K562 (cell line): Measurements from ENCODE around the gene ENDOV. TPM values are rescaled to one million over a fixed set of nuclear protein-coding genes. Genes with fewer than 3 reads are reported as not detected.

Source experiments
- ATAC-seq: fragments of 200-7000 bp; cut with Tn5 transposase; 3 replicates; pipeline ENCODE4 v1.9.1; 2020; ENCODE audit warnings: moderate library complexity
- BruUV-seq: library from RNA; stranded (reverse); fragments of 400-500 nt; replicated peaks from 2 replicates; lab custom pipeline; 2021; lab: Mats Ljungman, UMichigan
- CTCF ChIA-PET: fragments of 300-600 bp; formaldehyde crosslinking; extraction: SDS; loops from one replicate; lab custom pipeline; 2021; ENCODE audit warnings: low intra/inter-chr PET ratio; lab: Yijun Ruan, JAX
- POLR2A ChIA-PET: fragments of 300-600, 350-650 bp; sonication (Branson Sonifier 250); formaldehyde crosslinking; extraction: SDS; loops from one replicate; lab custom pipeline; 2021; ENCODE audit warnings: antibody characterized with exemption, inconsistent platforms; lab: Yijun Ruan, JAX
- DNase-seq, 4 experiments: peaks; one replicate each; pipeline versions ENCODE4 v3.0.0 to v3.0.0-alpha.2; 2011 to 2018; ENCODE audit warnings: low spot score in 3 of 4, mixed read lengths in 3 of 4; ENCODE audit errors: extremely low read depth in 1 of 4
- FAIRE-seq: peaks from 2 replicates; lab custom pipeline; 2011; peaks lifted over from hg19 to GRCh38; lab: Jason Lieb, UNC
- H2AFZ ChIP-seq: 2 replicates; pipeline ENCODE4 v1.6.0; 2011; ENCODE audit warnings: low read depth, low read length, control low read depth, inconsistent platforms
- H3K27ac ChIP-seq: fragments of 200-600 bp; 3 replicates; pipeline ENCODE4 v1.8.0; 2011; ENCODE audit warnings: low read depth, mild to moderate bottlenecking, control low read depth, inconsistent platforms, low read length, moderate library complexity, mixed read lengths; ENCODE audit errors: extremely low read depth
- H3K27me3 ChIP-seq, 2 experiments: fragments of 300-600 bp in 1 of 2; 2 replicates in 1 of 2; 3 replicates in 1 of 2; pipeline versions ENCODE4 v1.6.0 to v1.8.0; 2011; ENCODE audit warnings: inconsistent platforms in 2 of 2, low read length in 2 of 2, mild to moderate bottlenecking in 1 of 2, mixed read lengths in 1 of 2, moderate library complexity in 1 of 2; ENCODE audit not compliant: control insufficient read depth in 2 of 2, insufficient read depth in 2 of 2
- H3K36me3 ChIP-seq: fragments of 300-600 bp; 3 replicates; pipeline ENCODE4 v1.8.0; 2011; ENCODE audit warnings: mild to moderate bottlenecking, low read length, inconsistent platforms; ENCODE audit not compliant: control insufficient read depth, insufficient read depth
- H3K4me1 ChIP-seq, 2 experiments: fragments of 200-600 bp in 1 of 2; replicated peaks in 1 of 2; 2 replicates in 1 of 2; 3 replicates in 1 of 2; pipeline versions ENCODE4 v1.5.1 to v1.8.0; 2011; ENCODE audit warnings: inconsistent platforms in 2 of 2, low read length in 2 of 2, mild to moderate bottlenecking in 1 of 2, mixed read lengths in 1 of 2, moderate library complexity in 1 of 2; ENCODE audit not compliant: control insufficient read depth in 2 of 2, insufficient read depth in 2 of 2
- H3K4me2 ChIP-seq: 2 replicates; pipeline ENCODE4 v1.6.1; 2011; ENCODE audit warnings: low read length, control low read depth, inconsistent platforms, mixed read lengths; ENCODE audit not compliant: insufficient read depth
- H3K4me3 ChIP-seq: fragments of 200-600 bp; sonication (generic), shearing (Covaris generic); 2 replicates; pipeline ENCODE4 v1.5.1; 2016; ENCODE audit warnings: control low read depth, inconsistent platforms
- H3K79me2 ChIP-seq: fragments of 200-600 bp; 3 replicates; pipeline ENCODE4 v1.8.0; 2011; ENCODE audit warnings: low read length, inconsistent platforms; ENCODE audit not compliant: control insufficient read depth, insufficient read depth
- H3K9ac ChIP-seq, 2 experiments: 2 replicates each; pipeline versions ENCODE4 v1.6.0 to v1.6.1; 2011; ENCODE audit warnings: low read depth in 2 of 2, low read length in 2 of 2, control low read depth in 1 of 2, inconsistent platforms in 1 of 2, mild to moderate bottlenecking in 1 of 2, mixed read lengths in 1 of 2; ENCODE audit not compliant: insufficient read depth in 1 of 2
- H3K9me1 ChIP-seq: one replicate; pipeline ENCODE4 v1.6.0; 2011; ENCODE audit warnings: inconsistent platforms, mild to moderate bottlenecking, low read length, moderate library complexity; ENCODE audit not compliant: control insufficient read depth, insufficient read depth
- H3K9me3 ChIP-seq: replicated peaks from 2 replicates; pipeline ENCODE4 v1.5.1; 2011; ENCODE audit warnings: low read depth, low read length, inconsistent platforms; ENCODE audit not compliant: control insufficient read depth, insufficient read depth
- H4K20me1 ChIP-seq: replicated peaks from 2 replicates; pipeline ENCODE4 v1.6.1; 2011; ENCODE audit warnings: low read length, inconsistent platforms, mixed read lengths; ENCODE audit not compliant: control insufficient read depth, insufficient read depth
- ZNF184 ChIP-seq: sonication (generic); formaldehyde crosslinking; IDR thresholded peaks from 2 replicates; pipeline ENCODE4 v1.5.0; 2020; ENCODE audit warnings: missing genetic modification reagents
- WGBS: fragments of 100-300 bp; shearing (Covaris generic); methylation state at CpG from one replicate; pipeline ENCODE4 v1.1.6; 2016; ENCODE audit warnings: low coverage, mixed read lengths; ENCODE audit not compliant: insufficient coverage; ENCODE audit errors: missing lambda C conversion rate; 5-methylcytosine and 5-hydroxymethylcytosine counted together
- in situ Hi-C: fragments of 300-500 bp; cut with MboI; formaldehyde crosslinking; loops from 4 replicates; pipeline ENCODE4 v1.15.0; 2018; ENCODE audit warnings: inconsistent platforms, mixed read lengths
- intact Hi-C: fragments of 100-400 bp; cut with micrococcal nuclease; formaldehyde crosslinking; loops from 2 replicates; pipeline ENCODE4 v1.14.2; 2022
- polyA plus RNA-seq, 8 experiments: library from polyadenylated mRNA; depleted of rRNA in 4 of 8; stranded (reverse) in 5 of 8; unstranded in 3 of 8; fragments of >200 nt; fragmentation: Nextera tagmentation in 2 of 8; fragmentation: Illumina TruSeq in 1 of 8; extraction: Ambion mirVana in 2 of 8; extraction: Trizol in 1 of 8; gene quantifications; 2 replicates each; pipeline versions ENCODE4 v1.2.1 to v1.2.3, GENCODE V29; 2011 to 2014; ENCODE audit warnings: inconsistent platforms in 1 of 8, missing spikeins in 1 of 8
- total RNA-seq, 7 experiments: library from RNA; depleted of rRNA in 6 of 7; stranded (reverse); fragments of >200 nt in 6 of 7; fragmentation: Illumina TruSeq in 2 of 7; extraction: Trizol in 2 of 7; gene quantifications; 2 replicates each; pipeline versions ENCODE4 v1.2.1 to v1.2.3, GENCODE V29; 2011 to 2021; ENCODE audit warnings: low replicate concordance in 1 of 7
- TF ChIP-seq, protein P1 (sequence below): sonication (generic); formaldehyde crosslinking; IDR thresholded peaks from 2 replicates; pipeline ENCODE4 v1.8.1; 2023; ENCODE audit warnings: mild to moderate bottlenecking, missing genetic modification reagents
- TF ChIP-seq, protein P2 (sequence below), 3 experiments: IDR thresholded peaks in 2 of 3; conservative IDR thresholded peaks in 1 of 3; 2 replicates each; pipeline ENCODE4 v1.5.1; 2011 to 2012; ENCODE audit warnings: low read length in 3 of 3, mild to moderate bottlenecking in 3 of 3, control low read depth in 2 of 3, improper control_type of control experiment in 1 of 3, inconsistent platforms in 1 of 3, low read depth in 1 of 3, mixed read lengths in 1 of 3, moderate library complexity in 1 of 3; ENCODE audit not compliant: insufficient read depth in 2 of 3

The ENDOV gene
- total and polyA plus RNA-seq, 9 of the 15 experiments (the other 6 are each of a cell fraction or from before 2014, with no cell fraction given), result 1.2 to 8.2 (median 3.7) TPM

DNA sequence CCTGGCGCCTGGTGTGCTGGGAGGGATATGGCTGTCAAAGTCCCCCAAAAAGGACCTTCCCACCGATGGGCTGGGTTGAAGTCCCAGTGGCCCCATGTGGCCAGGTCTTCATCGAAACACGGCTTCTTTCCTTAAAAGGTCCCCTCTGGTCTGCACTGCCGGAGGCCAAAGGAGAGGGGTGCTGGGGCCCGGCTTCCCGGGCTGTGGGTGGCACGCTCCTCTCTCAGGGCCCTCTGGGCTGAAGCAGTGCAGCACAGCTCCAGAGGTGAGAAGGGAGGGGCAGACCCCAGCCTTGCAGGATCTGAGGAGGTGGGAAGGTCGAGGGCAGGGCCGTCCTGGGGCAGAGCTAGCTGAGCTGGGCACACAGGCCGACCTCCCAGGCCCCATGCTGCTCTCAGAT is 54.7 kb downstream of the ENDOV start (continued):
- TF ChIP-seq, protein P1, sequence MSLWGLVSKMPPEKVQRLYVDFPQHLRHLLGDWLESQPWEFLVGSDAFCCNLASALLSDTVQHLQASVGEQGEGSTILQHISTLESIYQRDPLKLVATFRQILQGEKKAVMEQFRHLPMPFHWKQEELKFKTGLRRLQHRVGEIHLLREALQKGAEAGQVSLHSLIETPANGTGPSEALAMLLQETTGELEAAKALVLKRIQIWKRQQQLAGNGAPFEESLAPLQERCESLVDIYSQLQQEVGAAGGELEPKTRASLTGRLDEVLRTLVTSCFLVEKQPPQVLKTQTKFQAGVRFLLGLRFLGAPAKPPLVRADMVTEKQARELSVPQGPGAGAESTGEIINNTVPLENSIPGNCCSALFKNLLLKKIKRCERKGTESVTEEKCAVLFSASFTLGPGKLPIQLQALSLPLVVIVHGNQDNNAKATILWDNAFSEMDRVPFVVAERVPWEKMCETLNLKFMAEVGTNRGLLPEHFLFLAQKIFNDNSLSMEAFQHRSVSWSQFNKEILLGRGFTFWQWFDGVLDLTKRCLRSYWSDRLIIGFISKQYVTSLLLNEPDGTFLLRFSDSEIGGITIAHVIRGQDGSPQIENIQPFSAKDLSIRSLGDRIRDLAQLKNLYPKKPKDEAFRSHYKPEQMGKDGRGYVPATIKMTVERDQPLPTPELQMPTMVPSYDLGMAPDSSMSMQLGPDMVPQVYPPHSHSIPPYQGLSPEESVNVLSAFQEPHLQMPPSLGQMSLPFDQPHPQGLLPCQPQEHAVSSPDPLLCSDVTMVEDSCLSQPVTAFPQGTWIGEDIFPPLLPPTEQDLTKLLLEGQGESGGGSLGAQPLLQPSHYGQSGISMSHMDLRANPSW (CRISPR knock-in tag), result no peak

DNA sequence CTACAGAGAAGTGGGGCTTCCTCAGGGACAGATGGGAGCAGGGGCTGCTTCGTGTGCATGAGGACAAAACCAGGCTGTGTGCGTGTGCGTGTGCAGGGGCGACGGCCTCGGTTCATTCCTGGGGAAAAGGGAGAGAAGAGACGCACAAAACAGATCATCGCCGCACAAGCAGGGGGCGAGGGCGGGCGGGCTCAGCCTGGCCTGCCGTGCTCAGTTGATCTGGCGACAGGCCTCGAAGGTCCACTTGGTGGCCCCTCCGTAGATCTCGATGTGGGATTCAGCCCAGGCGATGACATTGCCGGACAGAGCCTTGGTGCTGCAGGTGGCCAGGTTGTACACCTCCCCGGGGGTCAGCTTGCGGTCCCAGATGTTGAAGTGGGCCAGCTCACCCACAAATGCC is 55.6 kb downstream of the ENDOV start:
- FAIRE-seq, result no peak

More for the DNA sequence above, 55.6 kb downstream of the ENDOV start:
- TF ChIP-seq, protein P2, sequence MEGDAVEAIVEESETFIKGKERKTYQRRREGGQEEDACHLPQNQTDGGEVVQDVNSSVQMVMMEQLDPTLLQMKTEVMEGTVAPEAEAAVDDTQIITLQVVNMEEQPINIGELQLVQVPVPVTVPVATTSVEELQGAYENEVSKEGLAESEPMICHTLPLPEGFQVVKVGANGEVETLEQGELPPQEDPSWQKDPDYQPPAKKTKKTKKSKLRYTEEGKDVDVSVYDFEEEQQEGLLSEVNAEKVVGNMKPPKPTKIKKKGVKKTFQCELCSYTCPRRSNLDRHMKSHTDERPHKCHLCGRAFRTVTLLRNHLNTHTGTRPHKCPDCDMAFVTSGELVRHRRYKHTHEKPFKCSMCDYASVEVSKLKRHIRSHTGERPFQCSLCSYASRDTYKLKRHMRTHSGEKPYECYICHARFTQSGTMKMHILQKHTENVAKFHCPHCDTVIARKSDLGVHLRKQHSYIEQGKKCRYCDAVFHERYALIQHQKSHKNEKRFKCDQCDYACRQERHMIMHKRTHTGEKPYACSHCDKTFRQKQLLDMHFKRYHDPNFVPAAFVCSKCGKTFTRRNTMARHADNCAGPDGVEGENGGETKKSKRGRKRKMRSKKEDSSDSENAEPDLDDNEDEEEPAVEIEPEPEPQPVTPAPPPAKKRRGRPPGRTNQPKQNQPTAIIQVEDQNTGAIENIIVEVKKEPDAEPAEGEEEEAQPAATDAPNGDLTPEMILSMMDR (IDR thresholded peaks at IDR 0.05 in 2 of 3, conservative IDR thresholded peaks at IDR 0.05 in 1 of 3; ENCODE audit: insufficient read depth in 2 of 3, low read depth in 1 of 3, low read length in 3 of 3), result 0 out of 6 replicates have a peak, but pooled peaks of 1 of the 3 experiments have one; percentile 6
- no peak for TF ChIP-seq ZNF184
- H3K4me2 ChIP-seq, result no peak overlapping the region
- DNase-seq (no peak), ATAC-seq (no peak; the same call in 2 of the 3 replicates)
- peaks cover 68 to 90% of the 10 kb centered on the region in 2 experiments; a peak in 4 of 5 replicates for H3K27me3 ChIP-seq
- POLR2A ChIA-PET, result interaction anchor here (1.4 kb wide), 1 partner anchor 16 kb away, joined by 4 read pairs; no protein-coding TSS in a partner anchor
- no peaks in the 10 kb centered on the region for H3K9me3 ChIP-seq
- WGBS, result 10% methylated on average over 10 of the region's 21 CpGs
- H4K20me1 ChIP-seq, result peaks cover 42% of the 10 kb centered on the region
- no peaks in the 10 kb centered on the region for H3K79me2 ChIP-seq
- intact Hi-C loops, result no loop called here
- no peak overlapping the region for H2AFZ ChIP-seq
- peaks cover 0 to 15% of the 10 kb centered on the region in 2 experiments; a peak in 2 of 5 replicates for H3K4me1 ChIP-seq
- no peaks in the 10 kb centered on the region for H3K9me1 ChIP-seq
- H3K36me3 ChIP-seq, result no peaks in the 10 kb centered on the region
- no peak overlapping the region for H3K9ac ChIP-seq
- no peak overlapping the region for H3K4me3 ChIP-seq
- in situ Hi-C loops, result no loop called here
- CTCF ChIA-PET, result no interaction called here
- H3K27ac ChIP-seq, result no peak overlapping the region
- BruUV-seq, result no TSS peak
